Measurements from ENCODE around the gene EHMT2. TPM values are rescaled to one million over a fixed set of nuclear protein-coding genes. Genes with fewer than 3 reads are reported as not detected.
"Not testable (repeated sequence)": the region's sequence is repeated elsewhere in the genome, so short reads cannot be mapped to it uniquely, and the experiment has no call there.

EHMT2 gene
- total RNA-seq, 1 experiment from 2014 or later = 40.4 TPM

- peak in 1 of 2 experiments; percentile 38 for DNase-seq (ENCODE audit: low read depth in 1 of 2, low spot score in 2 of 2)
- Histone ChIP-seq H3K4me1 (replicated peaks) (no peaks in the 10 kb centered on the region; the same call in 1 of the 2 replicates), H3K9me3 (replicated peaks) (no peaks in the 10 kb centered on the region), H3K4me3 (no peak overlapping the region), H3K36me3 (peaks cover 36% of the 10 kb centered on the region), H3K27ac (no peak overlapping the region), H3K27me3 (replicated peaks) (no peaks in the 10 kb centered on the region)
Observed at GRCh38 chr6:31878222-31878621, 19.3 kb downstream of the EHMT2 start.

- Histone ChIP-seq H3K27ac (no peak overlapping the region), H3K4me1 (replicated peaks) (no peaks in the 10 kb centered on the region; the same call in 1 of the 2 replicates), H3K9me3 (replicated peaks) (no peaks in the 10 kb centered on the region), H3K4me3 (no peak overlapping the region), H3K27me3 (replicated peaks) (no peaks in the 10 kb centered on the region), H3K36me3 (peaks cover 31% of the 10 kb centered on the region)
- peak in 1 of 2 experiments; percentile 38 for DNase-seq (ENCODE audit: low read depth in 1 of 2, low spot score in 2 of 2)
Observed at GRCh38 chr6:31877651-31878161, 19.8 kb downstream of the EHMT2 start.

- no peak overlapping the region for H3K4me3 ChIP-seq
- H3K36me3 ChIP-seq = peaks cover 25% of the 10 kb centered on the region
- no peaks in the 10 kb centered on the region; the same call in 1 of the 2 replicates for H3K9me3 ChIP-seq (replicated peaks)
- no peak for DNase-seq (ENCODE audit: low read depth in 1 of 2, low spot score in 2 of 2)
- no peak overlapping the region for H3K27ac ChIP-seq
- H3K27me3 ChIP-seq (replicated peaks) = no peaks in the 10 kb centered on the region
- H3K4me1 ChIP-seq (replicated peaks) = no peaks in the 10 kb centered on the region; the same call in 1 of the 2 replicates
Observed at GRCh38 chr6:31877125-31877650, 20.3 kb downstream of the EHMT2 start.

GRCh38 chr6:31876357-31876756 is 21.1 kb downstream of the EHMT2 start:
- Histone ChIP-seq H3K27me3 (replicated peaks) (no peaks in the 10 kb centered on the region), H3K4me1 (replicated peaks) (no peaks in the 10 kb centered on the region; the same call in 1 of the 2 replicates), H3K27ac (no peak overlapping the region), H3K9me3 (replicated peaks) (no peaks in the 10 kb centered on the region; the same call in 1 of the 2 replicates), H3K4me3 (no peak overlapping the region), H3K36me3 (peaks cover 20% of the 10 kb centered on the region)
- DNase-seq (ENCODE audit: low read depth in 1 of 2, low spot score in 2 of 2) = no peak

- no peaks in the 10 kb centered on the region; the same call in 1 of the 2 replicates for H3K4me1 ChIP-seq (replicated peaks)
- H3K27me3 ChIP-seq (replicated peaks) = no peaks in the 10 kb centered on the region
- no peaks in the 10 kb centered on the region; the same call in 1 of the 2 replicates for H3K9me3 ChIP-seq (replicated peaks)
- DNase-seq (ENCODE audit: low read depth in 1 of 2, low spot score in 2 of 2) = no peak
- peaks cover 15% of the 10 kb centered on the region for H3K36me3 ChIP-seq
- H3K27ac ChIP-seq = no peak overlapping the region
- H3K4me3 ChIP-seq = no peak overlapping the region
Observed at GRCh38 chr6:31875877-31876276, 21.6 kb downstream of the EHMT2 start.

- no peaks in the 10 kb centered on the region; the same call in 1 of the 2 replicates for H3K9me3 ChIP-seq (replicated peaks)
- H3K4me3 ChIP-seq = no peak overlapping the region
- no peak for DNase-seq (ENCODE audit: low read depth in 1 of 2, low spot score in 2 of 2)
- H3K27me3 ChIP-seq (replicated peaks) = no peaks in the 10 kb centered on the region
- peaks cover 8% of the 10 kb centered on the region for H3K36me3 ChIP-seq
- no peak overlapping the region for H3K27ac ChIP-seq
- no peaks in the 10 kb centered on the region; the same call in 1 of the 2 replicates for H3K4me1 ChIP-seq (replicated peaks)
Observed at GRCh38 chr6:31874836-31875572, 22.5 kb downstream of the EHMT2 start.

GRCh38 chr6:31874084-31874670 is 23.3 kb downstream of the EHMT2 start:
- H3K36me3 ChIP-seq = no peaks in the 10 kb centered on the region
- no peaks in the 10 kb centered on the region for H3K27me3 ChIP-seq (replicated peaks)
- no peak overlapping the region for H3K27ac ChIP-seq
- DNase-seq (ENCODE audit: low read depth in 1 of 2, low spot score in 2 of 2) = no peak
- no peaks in the 10 kb centered on the region; the same call in 1 of the 2 replicates for H3K9me3 ChIP-seq (replicated peaks)
- no peak overlapping the region for H3K4me3 ChIP-seq
- no peaks in the 10 kb centered on the region; the same call in 1 of the 2 replicates for H3K4me1 ChIP-seq (replicated peaks)

- DNase-seq (ENCODE audit: low read depth in 1 of 2, low spot score in 2 of 2) = no peak
Observed at GRCh38 chr6:31871046-31871659, 26.3 kb downstream of the EHMT2 start.

GRCh38 chr6:31870385-31870921 is 27.0 kb downstream of the EHMT2 start:
- Histone ChIP-seq H3K27ac (no peak overlapping the region), H3K36me3 (no peaks in the 10 kb centered on the region), H3K27me3 (replicated peaks) (no peaks in the 10 kb centered on the region), H3K4me3 (no peak overlapping the region), H3K9me3 (replicated peaks) (no peaks in the 10 kb centered on the region; the same call in 1 of the 2 replicates), H3K4me1 (replicated peaks) (no peaks in the 10 kb centered on the region; the same call in 1 of the 2 replicates)
- no peak for DNase-seq (ENCODE audit: low read depth in 1 of 2, low spot score in 2 of 2)

More at GRCh38 chr6:31871046-31871659, 26.3 kb downstream of the EHMT2 start:
- Histone ChIP-seq H3K4me3 (no peak overlapping the region), H3K27me3 (replicated peaks) (no peaks in the 10 kb centered on the region), H3K36me3 (no peaks in the 10 kb centered on the region), H3K27ac (no peak overlapping the region), H3K4me1 (replicated peaks) (no peaks in the 10 kb centered on the region; the same call in 1 of the 2 replicates), H3K9me3 (replicated peaks) (no peaks in the 10 kb centered on the region; the same call in 1 of the 2 replicates)

- Histone ChIP-seq H3K9me3 (replicated peaks) (no peaks in the 10 kb centered on the region; the same call in 1 of the 2 replicates), H3K27me3 (replicated peaks) (no peaks in the 10 kb centered on the region), H3K27ac (no peak overlapping the region), H3K4me3 (no peak overlapping the region), H3K36me3 (no peaks in the 10 kb centered on the region), H3K4me1 (replicated peaks) (no peaks in the 10 kb centered on the region)
- DNase-seq (ENCODE audit: low read depth in 1 of 2, low spot score in 2 of 2) = no peak
Observed at GRCh38 chr6:31869343-31869742, 28.2 kb downstream of the EHMT2 start.

GRCh38 chr6:31868658-31868971 is 28.9 kb downstream of the EHMT2 start:
- H3K36me3 ChIP-seq; DNase-seq (ENCODE audit: low read depth in 1 of 2, low spot score in 2 of 2); H3K27ac ChIP-seq; H3K27me3 ChIP-seq (replicated peaks); H3K4me1 ChIP-seq (replicated peaks); H3K4me3 ChIP-seq; H3K9me3 ChIP-seq (replicated peaks): not testable (repeated sequence)

- Histone ChIP-seq H3K4me1 (replicated peaks) (peaks cover 16% of the 10 kb centered on the region), H3K27me3 (replicated peaks) (no peaks in the 10 kb centered on the region), H3K9me3 (replicated peaks) (no peaks in the 10 kb centered on the region), H3K4me3 (no peak overlapping the region), H3K36me3 (no peaks in the 10 kb centered on the region), H3K27ac (no peak overlapping the region)
- DNase-seq (ENCODE audit: low read depth in 1 of 2, low spot score in 2 of 2) = no peak
Observed at GRCh38 chr6:31865205-31866118, 32.0 kb downstream of the EHMT2 start.

Data from SJSA1 (cell line).